Nephron progenitor cell (in vitro differentiated cells): ENCODE results near the gene KCNQ1.

Experiments
- DNase-seq: peaks from one replicate; pipeline ENCODE4 v3.0.0; 2021
- H3K27ac Mint-ChIP-seq: 2 replicates; pipeline ENCODE4 v1.8.0; 2021; ENCODE audit warnings: mild to moderate bottlenecking, moderate library complexity, mixed read lengths
- H3K27me3 Mint-ChIP-seq: 2 replicates; pipeline ENCODE4 v1.8.0; 2021; ENCODE audit warnings: mild to moderate bottlenecking, low read depth, mixed read lengths; ENCODE audit not compliant: poor library complexity
- H3K36me3 Mint-ChIP-seq: 2 replicates; pipeline ENCODE4 v1.8.0; 2021; ENCODE audit warnings: low read depth, mixed read lengths
- H3K4me1 Mint-ChIP-seq: 2 replicates; pipeline ENCODE4 v1.8.0; 2021; ENCODE audit warnings: mixed read lengths
- H3K4me3 Mint-ChIP-seq: 2 replicates; pipeline ENCODE4 v1.8.0; 2021; ENCODE audit warnings: mild to moderate bottlenecking, moderate library complexity, mixed read lengths
- H3K9me3 Mint-ChIP-seq: 2 replicates; pipeline ENCODE4 v1.8.0; 2021; ENCODE audit warnings: mild to moderate bottlenecking, moderate library complexity, mixed read lengths
- CTCF ChIP-seq: fragments of 200-600 bp; sonication (generic); IDR thresholded peaks from 2 replicates; pipeline ENCODE4 v1.5.0; 2021; ENCODE audit warnings: antibody characterized with exemption

Gene KCNQ1

GRCh38 chr11:2516276-2517015 is 71.6 kb downstream of the KCNQ1 start:
- H3K27me3 Mint-ChIP-seq = peaks cover 12% of the 10 kb centered on the region
- DNase-seq = no peak

GRCh38 chr11:2517016-2517385 is 72.2 kb downstream of the KCNQ1 start:
- no peaks in the 10 kb centered on the region for H3K9me3 Mint-ChIP-seq
- no peak for TF ChIP-seq CTCF
- H3K4me1 Mint-ChIP-seq = peaks cover 6% of the 10 kb centered on the region
- no peak for DNase-seq
- no peak overlapping the region for H3K27ac Mint-ChIP-seq
- no peak overlapping the region for H3K4me3 Mint-ChIP-seq
- H3K27me3 Mint-ChIP-seq = peaks cover 9% of the 10 kb centered on the region
- H3K36me3 Mint-ChIP-seq = no peaks in the 10 kb centered on the region

More at GRCh38 chr11:2516276-2517015, 71.6 kb downstream of the KCNQ1 start:
- Mint-ChIP-seq H3K4me1 (peaks cover 6% of the 10 kb centered on the region), H3K9me3 (no peaks in the 10 kb centered on the region), H3K27ac (no peak overlapping the region), H3K4me3 (no peak overlapping the region), H3K36me3 (no peaks in the 10 kb centered on the region)
- no peak for TF ChIP-seq CTCF

GRCh38 chr11:2517386-2518064 is 72.7 kb downstream of the KCNQ1 start:
- H3K9me3 Mint-ChIP-seq = no peaks in the 10 kb centered on the region
- H3K27me3 Mint-ChIP-seq = peaks cover 9% of the 10 kb centered on the region
- no peaks in the 10 kb centered on the region for H3K36me3 Mint-ChIP-seq
- no peak overlapping the region for H3K27ac Mint-ChIP-seq
- H3K4me1 Mint-ChIP-seq = peaks cover 6% of the 10 kb centered on the region
- TF ChIP-seq CTCF = no peak
- H3K4me3 Mint-ChIP-seq = no peak overlapping the region
- DNase-seq = no peak

GRCh38 chr11:2518111-2518982 is 73.5 kb downstream of the KCNQ1 start:
- no peak overlapping the region for H3K27ac Mint-ChIP-seq
- H3K4me3 Mint-ChIP-seq = no peak overlapping the region
- TF ChIP-seq CTCF = no peak
- no peaks in the 10 kb centered on the region for H3K9me3 Mint-ChIP-seq
- peaks cover 17% of the 10 kb centered on the region for H3K27me3 Mint-ChIP-seq
- no peak for DNase-seq
- no peaks in the 10 kb centered on the region for H3K36me3 Mint-ChIP-seq
- peaks cover 6% of the 10 kb centered on the region for H3K4me1 Mint-ChIP-seq

GRCh38 chr11:2518983-2519340 is 74.2 kb downstream of the KCNQ1 start:
- DNase-seq = no peak
- Mint-ChIP-seq H3K4me3 (no peak overlapping the region), H3K27me3 (peaks cover 17% of the 10 kb centered on the region), H3K36me3 (no peaks in the 10 kb centered on the region), H3K4me1 (peaks cover 9% of the 10 kb centered on the region), H3K27ac (no peak overlapping the region), H3K9me3 (no peaks in the 10 kb centered on the region)
- TF ChIP-seq CTCF = no peak
